ENCODE measurements around the gene ANKRD29. TPM values are rescaled to one million over a fixed set of nuclear protein-coding genes. Genes with fewer than 3 reads are reported as not detected.

ANKRD29 gene, protein sequence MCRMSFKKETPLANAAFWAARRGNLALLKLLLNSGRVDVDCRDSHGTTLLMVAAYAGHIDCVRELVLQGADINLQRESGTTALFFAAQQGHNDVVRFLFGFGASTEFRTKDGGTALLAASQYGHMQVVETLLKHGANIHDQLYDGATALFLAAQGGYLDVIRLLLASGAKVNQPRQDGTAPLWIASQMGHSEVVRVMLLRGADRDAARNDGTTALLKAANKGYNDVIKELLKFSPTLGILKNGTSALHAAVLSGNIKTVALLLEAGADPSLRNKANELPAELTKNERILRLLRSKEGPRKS
- 0.16 and 2.3 TPM in 2 replicates for total RNA-seq

GRCh38 chr18:23662309-23663263 is at the start of gene ANKRD29:
TSS of gene ANKRD29 (minus strand) at chr18:23662911. CDS start at chr18:23662730, 181 bp downstream.

GRCh38 chr18:23689031-23689615 is 26.4 kb upstream of the ANKRD29 start, which contains the start of gene LAMA3:
TSS of gene LAMA3 (plus strand) at chr18:23689453. CDS start at chr18:23689684, 231 bp downstream.

GRCh38 chr18:23586249-23587196 is 76.2 kb downstream of the ANKRD29 start, which contains the start of gene NPC1:
TSS of gene NPC1 (minus strand) at chr18:23586506. CDS start at chr18:23586343, 163 bp downstream.

Other genes starting within 250 kb of the ANKRD29 start
- gene RIOK3, start 209.6 kb downstream of the ANKRD29 start, total RNA-seq = 37.5 and 41.9 TPM in 2 replicates
- gene RMC1, start 159.4 kb downstream of the ANKRD29 start, total RNA-seq = 17.3 and 21.1 TPM in 2 replicates
- gene NPC1, start 76.4 kb downstream of the ANKRD29 start, total RNA-seq = 30.9 and 33.1 TPM in 2 replicates
- 2.6 and 18.1 TPM in 2 replicates for gene LAMA3, start 26.5 kb upstream of the ANKRD29 start, total RNA-seq